Thymus (tissue), 11 donors: ENCODE results near the gene NRG2. TPM values are rescaled to one million over a fixed set of nuclear protein-coding genes. Genes with fewer than 3 reads are reported as not detected.

Experiments used
- DNase-seq, 9 donors: peaks; one replicate each; pipeline ENCODE4 v3.0.0-alpha.2; 2013; ENCODE audit warnings: low spot score in 9 of 9, low read depth in 6 of 9, missing footprints in 1 of 9
- H3K27ac ChIP-seq, 2 donors: one replicate each; pipeline ENCODE4 v1.5.1; 2013; ENCODE audit warnings: control low read depth in 1 of 2, low read depth in 1 of 2, low read length in 1 of 2, mild to moderate bottlenecking in 1 of 2, moderate library complexity in 1 of 2
- H3K27me3 ChIP-seq, 2 donors: one replicate each; pipeline ENCODE4 v1.5.1; 2013; ENCODE audit warnings: low read length in 1 of 2; ENCODE audit not compliant: control insufficient read depth in 2 of 2, insufficient read depth in 1 of 2
- H3K36me3 ChIP-seq, 2 donors: one replicate each; pipeline ENCODE4 v1.5.1; 2013; ENCODE audit warnings: low read length in 1 of 2, mild to moderate bottlenecking in 1 of 2, moderate library complexity in 1 of 2; ENCODE audit not compliant: control insufficient read depth in 2 of 2, insufficient read depth in 2 of 2
- H3K4me1 ChIP-seq, 2 donors: one replicate each; pipeline ENCODE4 v1.5.1; 2013; ENCODE audit warnings: low read length in 2 of 2; ENCODE audit not compliant: control insufficient read depth in 2 of 2, insufficient read depth in 2 of 2
- H3K4me3 ChIP-seq, 2 donors: one replicate each; pipeline ENCODE4 v1.5.1; 2013; ENCODE audit warnings: low read length in 2 of 2, control low read depth in 1 of 2, mild to moderate bottlenecking in 1 of 2
- H3K9me3 ChIP-seq, 2 donors: one replicate each; pipeline ENCODE4 v1.5.1; 2013; ENCODE audit warnings: low read length in 1 of 2, mild to moderate bottlenecking in 1 of 2; ENCODE audit not compliant: control insufficient read depth in 2 of 2, insufficient read depth in 1 of 2
- WGBS: extraction: QIAGEN DNeasy Blood & Tissue Kit; methylation state at CpG from one replicate; pipeline ENCODE4 v1.1.7; 2013; 5-methylcytosine and 5-hydroxymethylcytosine counted together
- polyA plus RNA-seq: library from polyadenylated mRNA; stranded (reverse); fragments of 200-250 nt; gene quantifications from one replicate; pipeline ENCODE4 v1.2.3, GENCODE V29; 2013
- total RNA-seq: library from RNA; stranded (reverse); fragments of 120-200 nt; gene quantifications from one replicate; pipeline ENCODE4 v1.2.4, GENCODE V29; 2013
- donor health status: healthy.

The NRG2 gene
- total and polyA plus RNA-seq, 2 donors: 0.38 to 0.96 TPM

DNA sequence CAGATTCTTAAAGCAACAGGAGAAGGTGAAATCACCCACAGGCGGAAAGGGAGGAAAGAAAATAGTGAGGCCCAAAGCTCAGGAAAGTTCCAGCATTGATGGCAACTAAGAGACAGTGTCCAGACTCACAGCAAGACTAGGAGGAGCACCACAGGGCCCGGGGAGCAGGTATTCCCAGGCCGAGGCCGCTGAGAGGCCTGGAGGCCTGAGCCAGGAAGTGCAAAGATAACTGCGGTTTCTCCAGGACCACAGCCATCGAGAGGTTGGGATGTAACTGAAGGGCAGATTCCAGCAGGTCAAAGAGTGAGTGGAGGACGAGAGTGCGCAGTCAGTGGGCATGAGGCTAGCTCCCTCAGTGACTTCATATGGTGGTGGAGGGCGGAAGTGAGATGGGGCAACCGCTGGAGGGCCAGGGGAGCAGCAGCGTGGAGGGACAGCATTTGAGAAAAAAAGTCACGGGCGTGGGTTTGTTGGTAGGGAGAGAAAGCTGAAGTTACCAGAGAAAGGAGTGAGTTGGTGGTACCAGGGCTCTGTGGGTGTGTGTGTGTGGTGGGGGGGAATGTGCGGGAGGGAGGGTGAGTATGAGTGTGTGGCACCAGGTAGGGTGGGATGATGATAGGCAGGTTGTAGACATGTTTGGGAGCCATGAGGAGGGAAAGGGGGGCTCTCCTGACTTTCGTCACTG, 157.8 kb downstream of the NRG2 start:
- Histone ChIP-seq H3K27ac (no peak overlapping the region), H3K4me3 (no peak overlapping the region), H3K9me3 (no peaks in the 10 kb centered on the region), H3K27me3 (peaks cover 0 to 35% of the 10 kb centered on the region in 2 donors), H3K36me3 (no peaks in the 10 kb centered on the region), H3K4me1 (no peaks in the 10 kb centered on the region)
- 93% methylated on average over 15 of the region's 15 CpGs for WGBS
- no peak for DNase-seq

DNA sequence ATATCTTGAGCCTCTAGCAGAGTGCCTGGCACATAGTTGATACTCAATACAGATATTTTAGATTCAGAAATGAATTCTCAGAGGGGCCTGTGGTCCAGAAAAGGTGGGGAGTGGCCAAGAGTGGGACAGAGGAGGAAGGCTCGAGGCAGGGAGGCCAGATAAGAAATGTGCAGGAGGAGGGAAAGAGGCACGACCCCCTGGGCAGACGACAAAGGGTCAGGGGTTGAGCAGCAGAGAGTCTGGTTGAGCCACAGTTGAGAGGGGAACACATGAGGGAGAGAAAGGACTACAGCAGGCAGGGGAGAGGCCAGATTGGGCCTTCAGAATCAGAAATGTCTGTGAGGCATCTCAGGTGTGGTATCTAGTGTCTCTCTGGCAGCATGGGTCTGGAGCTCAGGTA, 158.4 kb downstream of the NRG2 start:
- H3K9me3 ChIP-seq: no peaks in the 10 kb centered on the region
- no peak for DNase-seq
- H3K4me1 ChIP-seq: no peaks in the 10 kb centered on the region
- 85% methylated on average over 3 of the region's 3 CpGs for WGBS
- H3K4me3 ChIP-seq: no peak overlapping the region
- H3K27ac ChIP-seq: no peak overlapping the region
- H3K27me3 ChIP-seq: peaks cover 0 to 36% of the 10 kb centered on the region in 2 donors
- H3K36me3 ChIP-seq: no peaks in the 10 kb centered on the region

DNA sequence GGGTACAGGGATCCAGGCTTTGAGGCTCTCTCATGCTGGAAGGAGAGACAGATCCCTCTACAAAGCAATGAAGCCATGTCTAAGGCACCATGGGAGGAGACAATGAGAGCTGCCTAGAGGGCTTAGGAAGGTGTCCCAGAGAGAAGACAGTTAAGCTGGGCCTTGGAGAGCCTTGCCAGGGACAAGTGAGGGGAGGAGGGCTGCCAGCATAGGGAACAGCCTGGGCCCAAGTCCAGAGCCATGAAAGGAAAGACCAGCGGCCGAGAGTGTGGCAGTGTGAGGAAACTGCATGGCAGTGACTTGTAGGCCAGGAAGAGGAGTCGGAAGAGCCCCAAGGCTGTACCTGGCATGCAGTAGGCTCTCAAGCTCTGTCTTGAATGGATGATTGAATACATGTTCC, 159.0 kb downstream of the NRG2 start:
- DNase-seq: no peak
- Histone ChIP-seq H3K27me3 (peaks cover 0 to 36% of the 10 kb centered on the region in 2 donors), H3K4me3 (no peak overlapping the region), H3K4me1 (no peaks in the 10 kb centered on the region), H3K9me3 (no peaks in the 10 kb centered on the region), H3K27ac (no peak overlapping the region), H3K36me3 (no peaks in the 10 kb centered on the region)
- 95% methylated on average over 3 of the region's 3 CpGs for WGBS

DNA sequence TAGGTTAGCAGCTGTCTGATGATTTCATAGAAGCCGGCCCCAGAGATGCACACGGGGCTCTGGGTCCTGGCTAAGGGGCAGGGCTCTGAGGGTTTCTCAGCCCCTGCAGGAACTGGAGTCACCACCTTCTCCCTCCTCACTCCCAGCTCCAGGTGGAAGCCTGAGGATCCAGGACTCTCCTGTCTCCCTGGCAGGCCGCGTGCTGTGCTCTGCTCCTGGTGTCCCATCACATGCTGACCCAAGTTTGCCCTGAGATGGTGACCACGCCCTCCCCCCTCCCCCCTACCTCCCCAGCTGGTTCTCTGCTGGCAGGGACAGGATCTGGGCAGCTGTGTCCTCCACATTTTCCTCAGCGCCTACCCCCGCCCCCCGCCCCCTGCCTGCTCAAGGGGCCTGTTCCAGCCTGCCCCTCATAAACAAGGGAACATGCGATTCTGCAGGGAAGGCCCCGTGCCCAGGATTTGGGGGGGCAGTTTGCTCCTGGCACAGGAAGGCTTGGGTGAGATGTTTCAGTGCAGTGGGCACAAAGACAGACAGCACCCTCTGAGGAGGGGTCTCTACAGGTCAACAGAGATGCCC, 160.0 kb downstream of the NRG2 start:
- no peak for DNase-seq
- Histone ChIP-seq H3K27ac (no peak overlapping the region), H3K27me3 (peaks cover 0 to 31% of the 10 kb centered on the region in 2 donors), H3K36me3 (no peaks in the 10 kb centered on the region), H3K4me1 (no peaks in the 10 kb centered on the region), H3K9me3 (no peaks in the 10 kb centered on the region), H3K4me3 (no peak overlapping the region)
- WGBS: 88% methylated on average over 10 of the region's 10 CpGs

DNA sequence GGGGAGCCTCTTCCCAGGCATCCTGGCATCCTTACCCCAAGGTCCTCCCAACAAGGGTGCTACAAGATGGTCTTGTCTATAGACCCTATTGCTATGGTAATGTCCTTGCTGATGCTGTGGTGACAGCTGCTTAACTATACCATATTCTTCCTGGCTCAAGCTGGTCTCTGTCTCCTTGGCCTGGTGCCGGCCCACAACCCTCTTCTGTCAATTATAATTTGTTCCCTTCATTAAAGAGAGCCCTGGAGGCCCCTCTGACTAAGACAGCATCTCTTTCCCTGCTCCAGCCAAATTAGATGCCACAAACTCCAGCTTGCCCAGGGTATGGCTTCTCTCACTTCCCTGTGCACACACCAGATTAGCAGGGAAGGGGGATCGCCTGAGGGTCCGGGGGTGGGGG, 160.8 kb downstream of the NRG2 start:
- Histone ChIP-seq H3K36me3 (no peaks in the 10 kb centered on the region), H3K4me3 (no peak overlapping the region), H3K27ac (no peak overlapping the region), H3K9me3 (no peaks in the 10 kb centered on the region), H3K27me3 (peaks cover 0 to 31% of the 10 kb centered on the region in 2 donors), H3K4me1 (peaks cover 0 to under 1% of the 10 kb centered on the region in 2 donors)
- 89% methylated on average over 3 of the region's 3 CpGs for WGBS
- DNase-seq: no peak

DNA sequence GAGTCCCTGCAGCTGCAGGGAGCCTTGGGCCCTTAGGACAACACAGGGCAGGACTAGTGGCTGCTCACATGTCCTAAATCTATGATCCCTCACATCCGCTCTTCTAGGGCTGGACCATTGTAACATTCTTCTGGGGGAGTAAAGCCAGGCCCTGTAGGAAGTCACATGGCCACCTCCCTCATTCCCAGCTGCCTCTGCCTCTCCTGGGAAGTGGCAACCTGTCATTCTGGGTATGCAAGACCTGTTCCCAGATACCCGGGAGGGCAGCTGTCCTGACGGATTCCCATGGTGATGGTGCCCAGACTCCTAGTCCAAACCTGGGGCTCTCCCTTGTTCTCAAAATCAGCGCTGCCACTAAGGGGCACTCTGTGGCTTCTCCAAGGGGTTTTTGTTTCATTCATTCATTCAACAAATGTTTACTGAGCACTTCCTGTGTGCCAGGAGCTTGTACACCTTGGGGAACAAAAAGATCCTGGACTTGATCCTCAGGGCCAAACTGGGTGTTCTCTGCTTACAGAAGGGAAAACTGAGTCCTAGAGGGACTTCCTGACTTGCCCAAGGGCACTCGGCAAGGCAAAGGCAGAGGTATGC, 161.9 kb downstream of the NRG2 start:
- H3K4me3 ChIP-seq: no peak overlapping the region

DNA sequence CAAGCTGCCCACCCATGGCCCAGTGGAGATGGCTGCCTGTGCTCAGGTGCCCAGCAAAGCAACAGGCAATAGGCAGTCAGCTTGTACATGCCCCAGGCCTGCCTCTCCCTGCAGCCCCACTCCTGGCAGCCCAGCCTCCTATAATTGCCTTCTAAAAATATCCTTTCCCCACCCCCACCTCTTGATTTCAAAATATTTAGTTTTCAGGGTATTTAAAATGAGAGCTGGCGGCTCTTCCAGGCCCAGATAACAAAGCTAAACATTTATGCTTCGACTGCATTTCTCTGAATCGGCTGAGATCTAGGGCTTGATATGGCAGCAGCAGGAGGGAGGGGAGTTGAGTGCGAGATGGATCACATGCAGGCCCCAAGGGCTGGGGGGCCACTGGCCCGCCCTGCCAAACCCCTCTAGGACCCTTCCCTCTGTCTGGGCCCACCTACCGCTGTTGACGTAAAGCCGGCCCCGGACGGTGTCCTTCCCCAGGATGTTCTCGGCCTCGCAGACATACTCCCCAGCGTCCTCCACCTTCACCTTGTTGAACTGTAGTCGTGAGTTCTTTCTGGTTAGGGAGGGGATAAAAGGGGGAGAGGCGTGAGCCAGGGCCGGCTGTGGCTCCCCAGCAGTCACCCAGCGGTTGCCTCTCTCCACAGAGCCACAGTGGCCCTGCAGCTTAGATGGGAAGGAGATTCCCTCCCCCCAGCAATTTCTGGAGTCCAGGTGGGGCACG, 162.5 kb downstream of the NRG2 start:
- no peak for DNase-seq
- no peak overlapping the region for H3K27ac ChIP-seq
- no peaks in the 10 kb centered on the region for H3K9me3 ChIP-seq
- peaks cover 0 to 24% of the 10 kb centered on the region in 2 donors for H3K27me3 ChIP-seq
- H3K36me3 ChIP-seq: no peaks in the 10 kb centered on the region
- WGBS: 92% methylated on average over 18 of the region's 18 CpGs
- no peak overlapping the region for H3K4me3 ChIP-seq
- H3K4me1 ChIP-seq: peaks cover 0 to 6% of the 10 kb centered on the region in 2 donors

More for the DNA sequence above, 161.9 kb downstream of the NRG2 start:
- H3K27me3 ChIP-seq: peaks cover 0 to 28% of the 10 kb centered on the region in 2 donors
- WGBS: 94% methylated on average over 5 of the region's 5 CpGs
- H3K36me3 ChIP-seq: no peaks in the 10 kb centered on the region
- no peak overlapping the region for H3K27ac ChIP-seq
- H3K9me3 ChIP-seq: no peaks in the 10 kb centered on the region
- no peak for DNase-seq
- peaks cover 0 to 6% of the 10 kb centered on the region in 2 donors for H3K4me1 ChIP-seq

DNA sequence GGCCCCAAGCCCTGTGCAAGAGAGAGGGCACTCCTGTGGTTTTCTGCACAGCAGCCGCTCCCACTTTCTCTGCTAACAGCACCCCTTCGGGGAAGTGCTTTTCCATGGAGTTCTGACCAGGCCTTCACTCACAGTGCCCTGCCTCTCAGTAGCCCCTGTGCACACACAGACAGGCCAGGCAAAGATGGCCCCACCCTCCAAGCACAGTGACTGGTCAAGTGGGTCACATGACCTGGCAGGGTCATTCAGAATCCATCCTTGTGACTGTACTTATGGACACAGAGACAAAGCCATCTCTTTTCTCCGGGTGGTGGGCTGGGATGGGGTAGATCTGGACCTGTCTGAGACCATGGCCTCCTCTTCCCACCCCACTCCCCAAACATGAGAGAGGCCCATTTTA, 165.0 kb downstream of the NRG2 start:
- WGBS: 96% methylated on average over 3 of the region's 3 CpGs
- no peaks in the 10 kb centered on the region for H3K9me3 ChIP-seq
- no peak overlapping the region for H3K27ac ChIP-seq
- H3K4me3 ChIP-seq: no peak overlapping the region
- peaks cover 0 to 6% of the 10 kb centered on the region in 2 donors for H3K4me1 ChIP-seq
- peaks cover 0 to 20% of the 10 kb centered on the region in 2 donors for H3K27me3 ChIP-seq
- DNase-seq: no peak
- no peaks in the 10 kb centered on the region for H3K36me3 ChIP-seq

DNA sequence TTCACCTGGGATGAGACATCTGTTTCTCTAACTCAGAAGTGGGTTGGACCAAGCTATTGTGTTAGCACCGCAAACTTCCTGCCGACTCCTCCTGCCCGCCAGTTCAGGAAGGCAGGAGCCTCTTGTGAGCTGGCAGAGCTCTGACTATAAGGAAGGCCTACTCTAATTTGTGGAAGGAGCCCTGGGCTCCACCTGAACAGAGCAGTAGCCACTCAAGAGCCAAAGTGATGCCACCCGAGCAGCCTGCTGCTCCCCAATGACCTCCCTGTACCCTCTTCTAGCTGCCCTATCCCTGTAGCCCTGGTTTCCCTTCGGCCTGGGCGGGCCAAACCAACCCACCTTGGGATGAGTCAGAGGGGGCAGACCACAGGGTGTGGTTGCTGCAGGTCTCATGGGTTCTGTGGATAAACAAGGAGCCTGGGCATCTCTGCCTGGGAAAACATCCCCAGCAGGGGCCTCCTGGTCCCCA, 165.9 kb downstream of the NRG2 start:
- no peak for DNase-seq
- Histone ChIP-seq H3K4me3 (no peak overlapping the region), H3K27ac (no peak overlapping the region), H3K9me3 (no peaks in the 10 kb centered on the region), H3K27me3 (peaks cover 0 to 26% of the 10 kb centered on the region in 2 donors), H3K36me3 (no peaks in the 10 kb centered on the region), H3K4me1 (peaks cover 0 to 6% of the 10 kb centered on the region in 2 donors)
- 57% methylated on average over 6 of the region's 6 CpGs for WGBS
